Measurements from ENCODE around the gene RPE.

- TF ChIP-seq EZH2 (IDR thresholded peaks at IDR 0.05) (no peak), POLR2AphosphoS5 (IDR thresholded peaks at IDR 0.05; ENCODE audit: borderline replicate concordance, low read depth, low read length) (no peak), FOXP2 (optimal IDR thresholded peaks at IDR 0.05; ENCODE audit: control extremely low read depth, extremely low read length, insufficient read depth) (no peak)
Measured at GRCh38 chr2:210035679-210036078, 33.2 kb downstream of the RPE start.
